Vagina (tissue), 2 donors: Measurements from ENCODE around the gene POLR2J3.
"Not testable (repeated sequence)": the region's sequence is repeated elsewhere in the genome, so short reads cannot be mapped to it uniquely, and the experiment has no call there.

Source experiments
- CTCF ChIP-seq, 3 experiments: fragments of 450-650 bp in 2 of 3; fragments of 200-600 bp in 1 of 3; sonication (generic) in 1 of 3; IDR thresholded peaks; one replicate each; pipeline ENCODE4 v1.5.1; 2017 to 2019; ENCODE audit warnings: antibody characterized with exemption in 3 of 3, mild to moderate bottlenecking in 2 of 3, moderate library complexity in 2 of 3
- POLR2AphosphoS5 ChIP-seq, 2 donors: sonication (generic); formaldehyde crosslinking; IDR thresholded peaks; one replicate each; pipeline ENCODE4 v1.9.0; 2017; ENCODE audit warnings: antibody characterized with exemption in 2 of 2, mild to moderate bottlenecking in 2 of 2, low read depth in 1 of 2; ENCODE audit not compliant: insufficient read depth in 1 of 2

GRCh38 chr7:102527822-102528793 is 44.3 kb downstream of the POLR2J3 start:
- not testable (repeated sequence) for TF ChIP-seq CTCF (IDR thresholded peaks at IDR 0.05); POLR2AphosphoS5 (IDR thresholded peaks at IDR 0.05; ENCODE audit: insufficient read depth in 1 of 2, low read depth in 1 of 2)
